GM10248 (cell line): ENCODE data around the gene RAB40C.

Source experiments
- CTCF ChIA-PET: fragments of 300-600 bp; sonication (Branson Sonifier 250); formaldehyde crosslinking; extraction: SDS; loops from one replicate; lab custom pipeline; 2021; ENCODE audit warnings: antibody characterized with exemption; lab: Yijun Ruan, JAX
- POLR2A ChIA-PET: fragments of 350-650 bp; sonication (Branson Sonifier 250); formaldehyde crosslinking; extraction: SDS; loops from one replicate; lab custom pipeline; 2020; ENCODE audit warnings: antibody characterized with exemption; lab: Yijun Ruan, JAX
- DNase-seq: peaks from one replicate; pipeline ENCODE4 v3.0.0; 2012; ENCODE audit errors: extremely low spot score
- CTCF ChIP-seq: IDR thresholded peaks from 2 replicates; pipeline ENCODE4 v1.5.1; 2012; ENCODE audit warnings: mild to moderate bottlenecking, low read depth; ENCODE audit errors: extremely low read depth, missing control alignments, control extremely low read depth

The RAB40C gene

GRCh38 chr16:586047-586644, 3.7 kb upstream of the RAB40C start:
- CTCF ChIA-PET, result interaction anchor here (2.5 kb wide), 1 partner anchor 11 kb away, joined by 6 read pairs; no protein-coding TSS in a partner anchor
- TF ChIP-seq CTCF, result no peak
- POLR2A ChIA-PET, result no interaction called here
- DNase-seq, result no peak

GRCh38 chr16:586645-587590, 2.9 kb upstream of the RAB40C start:
- POLR2A ChIA-PET, result no interaction called here
- no peak for DNase-seq
- TF ChIP-seq CTCF, result no peak
- CTCF ChIA-PET, result interaction anchor here (2.5 kb wide), 1 partner anchor 12 kb away, joined by 6 read pairs; no protein-coding TSS in a partner anchor

- POLR2A ChIA-PET, result no interaction called here
- no peak for DNase-seq
- CTCF ChIA-PET, result interaction anchor here (1.2 to 2.5 kb wide), 2 partner anchors 14 to 17 kb away, joined by 3 to 6 read pairs; no protein-coding TSS in a partner anchor
- no peak for TF ChIP-seq CTCF
Observed at GRCh38 chr16:588639-588888, 1.3 kb upstream of the RAB40C start.

GRCh38 chr16:588889-589657, 793 bp upstream of the RAB40C start:
- peak; percentile 92 for DNase-seq
- TF ChIP-seq CTCF, result no peak
- CTCF ChIA-PET, result interaction anchor here (1.2 to 2.5 kb wide), 2 partner anchors 14 to 17 kb away, joined by 3 to 6 read pairs; no protein-coding TSS in a partner anchor
- POLR2A ChIA-PET, result no interaction called here

GRCh38 chr16:590188-590814, 435 bp downstream of the RAB40C start:
- DNase-seq, result no peak
- CTCF ChIA-PET, result interaction anchor here (0.9 to 1.3 kb wide), 2 partner anchors 17 to 483 kb away, joined by 3 read pairs; no protein-coding TSS in a partner anchor
- POLR2A ChIA-PET, result no interaction called here
- peak; percentile 13 for TF ChIP-seq CTCF

- CTCF ChIA-PET, result interaction anchor here (0.9 to 1.3 kb wide), 2 partner anchors 18 to 484 kb away, joined by 3 read pairs; no protein-coding TSS in a partner anchor
- no peak for TF ChIP-seq CTCF
- DNase-seq, result no peak
- POLR2A ChIA-PET, result no interaction called here
Observed at GRCh38 chr16:590815-591200, 942 bp downstream of the RAB40C start.
